Posterior cingulate gyrus (tissue), 11 donors: Measurements from ENCODE around the gene NDUFS8.

ENCODE experiments used
- DNase-seq, 10 donors: peaks; one replicate each; pipeline versions ENCODE4 v3.0.0 to v3.0.0-alpha.2; 2020 to 2021; ENCODE audit warnings: mixed read lengths in 3 of 10
- intact Hi-C: fragments of 100-400 bp; cut with DNase I; formaldehyde crosslinking; loops from one replicate; pipeline ENCODE4 v1.15.1; 2023

Gene NDUFS8

GRCh38 chr11:68033708-68034045 lies 3.2 kb downstream of the NDUFS8 start:
- intact Hi-C loops = loop anchor here (5.0 to 10.0 kb wide), 2 partner anchors 81 to 174 kb away; no protein-coding TSS in a partner anchor
- no peak for DNase-seq

- intact Hi-C loops = loop anchor here (10.0 kb wide), 1 partner anchor 79 kb away; no protein-coding TSS in a partner anchor
- DNase-seq = peak in 1 of 10 donors; percentile 56
These were observed 4.9 kb downstream of the NDUFS8 start for GRCh38 chr11:68035266-68035876.

- intact Hi-C loops = loop anchor here (10.0 kb wide), 1 partner anchor 79 kb away; no protein-coding TSS in a partner anchor
- DNase-seq = peak in 2 of 10 donors; percentile 79 to 85
These were observed 5.7 kb downstream of the NDUFS8 start for GRCh38 chr11:68036141-68036716.

- peak in 2 of 10 donors; percentile 83 to 89 for DNase-seq
- intact Hi-C loops = loop anchor here (10.0 kb wide), 1 partner anchor 78 kb away; no protein-coding TSS in a partner anchor
These were observed 6.3 kb downstream of the NDUFS8 start for GRCh38 chr11:68036717-68037239.

- intact Hi-C loops = loop anchor here (10.0 kb wide), 1 partner anchor 77 kb away; no protein-coding TSS in a partner anchor
These were observed 7.1 kb downstream of the NDUFS8 start for GRCh38 chr11:68037411-68038225.

GRCh38 chr11:68038226-68038717 lies 7.8 kb downstream of the NDUFS8 start:
- intact Hi-C loops = loop anchor here (10.0 kb wide), 1 partner anchor 77 kb away; no protein-coding TSS in a partner anchor
- DNase-seq = peak in 2 of 10 donors; percentile 67 to 78

More at GRCh38 chr11:68037411-68038225, 7.1 kb downstream of the NDUFS8 start:
- peak in 2 of 10 donors; percentile 57 to 78 for DNase-seq

- intact Hi-C loops = loop anchor here (10.0 kb wide), 1 partner anchor 76 kb away; no protein-coding TSS in a partner anchor
- DNase-seq = peak in 5 of 10 donors; percentile 39 to 87 (median 54)
These were observed 8.4 kb downstream of the NDUFS8 start, which contains the start of gene TCIRG1 for GRCh38 chr11:68038718-68039525. Gene TCIRG1 (plus strand): TSS chr11:68039025. CDS start chr11:68041272, 2,247 bp downstream.

- DNase-seq = peak in 2 of 10 donors; percentile 39 to 64
- intact Hi-C loops = loop anchor here (10.0 kb wide), 1 partner anchor 75 kb away; no protein-coding TSS in a partner anchor
These were observed 9.1 kb downstream of the NDUFS8 start for GRCh38 chr11:68039526-68040086.

- peak in 4 of 10 donors; percentile 3 to 81 (median 75) for DNase-seq
These were observed 9.8 kb downstream of the NDUFS8 start for GRCh38 chr11:68040101-68040956.

GRCh38 chr11:68040957-68041591 lies 10.6 kb downstream of the NDUFS8 start:
- peak in 3 of 10 donors; percentile 58 to 84 (median 74) for DNase-seq
- intact Hi-C loops = no loop called here

More at GRCh38 chr11:68040101-68040956, 9.8 kb downstream of the NDUFS8 start:
- intact Hi-C loops = no loop called here

GRCh38 chr11:68041617-68042218 lies 11.2 kb downstream of the NDUFS8 start:
- intact Hi-C loops = no loop called here
- DNase-seq = peak in 3 of 10 donors; percentile 34 to 58 (median 42)

GRCh38 chr11:68042219-68043028 lies 11.9 kb downstream of the NDUFS8 start:
- intact Hi-C loops = no loop called here
- peak in 4 of 10 donors; percentile 4 to 81 (median 69) for DNase-seq

GRCh38 chr11:68043029-68043348 lies 12.5 kb downstream of the NDUFS8 start:
- intact Hi-C loops = no loop called here
- peak in 1 of 10 donors; percentile 61 for DNase-seq

GRCh38 chr11:68043349-68044144 lies 13.1 kb downstream of the NDUFS8 start:
- peak in 3 of 10 donors; percentile 57 to 75 (median 75) for DNase-seq
- intact Hi-C loops = no loop called here

GRCh38 chr11:68044145-68044813 lies 13.8 kb downstream of the NDUFS8 start:
- DNase-seq = peak in 3 of 10 donors; percentile 45 to 80 (median 76)
- intact Hi-C loops = no loop called here
